Tibial nerve (tissue), 3 donors: ENCODE results near the gene COA4.

ENCODE experiments used
- POLR2A ChIP-seq, 2 donors: fragments of 450-650 bp; IDR thresholded peaks; one replicate each; pipeline ENCODE4 v1.6.1; 2017; ENCODE audit warnings: antibody characterized with exemption in 2 of 2, mild to moderate bottlenecking in 2 of 2, moderate library complexity in 2 of 2
- TF ChIP-seq, protein P1 (sequence below), 5 experiments: fragments of 200-600 bp in 3 of 5; fragments of 450-650 bp in 2 of 5; sonication (generic) in 3 of 5; IDR thresholded peaks; one replicate each; pipeline ENCODE4 v1.5.1; 2016 to 2019; ENCODE audit warnings: antibody characterized with exemption in 5 of 5, mild to moderate bottlenecking in 3 of 5, moderate library complexity in 2 of 5

DNA sequence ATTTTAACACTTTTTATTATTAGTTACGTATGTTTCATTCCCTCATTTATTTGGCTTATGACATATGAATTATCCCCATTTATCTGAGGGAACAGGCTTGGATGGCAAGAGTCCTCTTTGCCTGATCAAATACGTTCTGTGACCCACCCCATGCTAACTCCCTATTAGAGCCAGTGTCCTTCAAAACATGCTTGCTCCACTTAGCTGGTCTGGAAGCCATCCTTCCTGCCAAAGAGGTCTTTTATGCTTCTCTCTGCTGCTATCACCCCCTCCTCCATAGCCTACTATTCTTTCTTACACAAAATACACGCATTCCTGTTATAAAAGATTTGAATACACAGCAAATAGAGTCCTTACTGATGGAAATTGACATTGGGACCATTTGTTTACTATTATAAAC lies 6.4 kb downstream of the COA4 start:
- TF ChIP-seq, protein P1, sequence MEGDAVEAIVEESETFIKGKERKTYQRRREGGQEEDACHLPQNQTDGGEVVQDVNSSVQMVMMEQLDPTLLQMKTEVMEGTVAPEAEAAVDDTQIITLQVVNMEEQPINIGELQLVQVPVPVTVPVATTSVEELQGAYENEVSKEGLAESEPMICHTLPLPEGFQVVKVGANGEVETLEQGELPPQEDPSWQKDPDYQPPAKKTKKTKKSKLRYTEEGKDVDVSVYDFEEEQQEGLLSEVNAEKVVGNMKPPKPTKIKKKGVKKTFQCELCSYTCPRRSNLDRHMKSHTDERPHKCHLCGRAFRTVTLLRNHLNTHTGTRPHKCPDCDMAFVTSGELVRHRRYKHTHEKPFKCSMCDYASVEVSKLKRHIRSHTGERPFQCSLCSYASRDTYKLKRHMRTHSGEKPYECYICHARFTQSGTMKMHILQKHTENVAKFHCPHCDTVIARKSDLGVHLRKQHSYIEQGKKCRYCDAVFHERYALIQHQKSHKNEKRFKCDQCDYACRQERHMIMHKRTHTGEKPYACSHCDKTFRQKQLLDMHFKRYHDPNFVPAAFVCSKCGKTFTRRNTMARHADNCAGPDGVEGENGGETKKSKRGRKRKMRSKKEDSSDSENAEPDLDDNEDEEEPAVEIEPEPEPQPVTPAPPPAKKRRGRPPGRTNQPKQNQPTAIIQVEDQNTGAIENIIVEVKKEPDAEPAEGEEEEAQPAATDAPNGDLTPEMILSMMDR (IDR thresholded peaks at IDR 0.05), result no peak
- no peak for TF ChIP-seq POLR2A (IDR thresholded peaks at IDR 0.05)
